ENCODE results near the gene MOB2.
"Not testable (repeated sequence)": the region's sequence is repeated elsewhere in the genome, so short reads cannot be mapped to it uniquely, and the experiment has no call there.

MOB2 gene

DNA sequence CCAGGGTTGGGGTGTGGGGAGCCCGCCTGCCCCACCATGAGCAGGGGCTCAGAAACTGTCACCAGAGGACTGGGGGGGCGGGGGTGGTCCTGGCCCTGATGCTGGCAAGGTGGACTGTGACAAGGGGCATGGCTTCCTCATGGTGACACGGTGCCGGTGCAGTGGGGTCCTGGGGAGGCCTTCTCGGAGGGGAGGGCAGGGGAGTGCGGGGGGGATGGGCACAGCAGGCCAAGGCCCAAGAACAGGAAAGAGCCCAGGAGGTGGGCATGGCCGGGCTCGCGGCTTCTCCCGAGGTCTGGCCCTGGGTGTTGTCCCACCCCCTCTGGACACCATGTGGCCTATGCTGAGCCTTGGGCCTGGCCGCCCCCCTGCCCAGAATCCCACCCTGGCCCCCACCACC is 47.2 kb downstream of the MOB2 start:
- DNase-seq, result no peak

GRCh38 chr11:1438967-1439330 is 47.6 kb downstream of the MOB2 start:
- no peak for DNase-seq

DNA sequence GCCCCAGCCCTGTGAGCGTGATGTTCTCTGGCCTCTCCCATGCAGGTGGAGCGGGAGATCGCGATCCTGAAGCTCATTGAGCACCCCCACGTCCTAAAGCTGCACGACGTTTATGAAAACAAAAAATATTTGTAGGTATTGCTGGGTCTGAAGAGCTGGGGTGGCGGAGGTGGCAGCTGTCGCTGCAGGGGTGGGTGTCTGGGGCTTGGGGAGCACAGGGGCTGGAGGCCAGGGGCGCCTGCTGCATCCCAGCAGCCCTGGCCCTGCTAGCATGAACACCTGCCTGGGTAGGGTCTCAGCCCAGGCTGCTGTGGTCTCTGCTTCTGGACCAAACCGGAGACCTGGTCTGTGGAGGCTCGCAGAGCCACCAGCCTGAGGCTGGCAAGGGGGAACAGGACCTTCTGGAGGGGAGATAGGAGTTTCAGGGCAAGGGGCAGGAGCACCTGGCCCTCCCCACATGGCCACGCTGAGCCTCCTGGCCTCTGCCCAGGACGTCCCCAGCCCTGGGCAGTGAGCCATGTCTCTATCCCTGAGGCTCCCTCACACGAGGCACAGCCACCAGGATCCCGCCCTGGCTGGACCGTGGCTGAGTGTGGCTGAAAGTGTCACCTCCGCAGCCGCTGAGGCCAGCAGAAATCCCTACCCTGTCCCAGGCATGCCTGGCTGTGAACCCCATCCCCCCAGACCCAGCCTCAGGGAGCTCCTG is 48.2 kb downstream of the MOB2 start:
- no peak for DNase-seq

GRCh38 chr11:1437500-1437899 is 49.1 kb downstream of the MOB2 start:
- DNase-seq, result no peak

GRCh38 chr11:1436468-1437039 is 50.0 kb downstream of the MOB2 start:
- DNase-seq, result no peak

GRCh38 chr11:1435820-1436467 is 50.6 kb downstream of the MOB2 start:
- no peak for DNase-seq

GRCh38 chr11:1435479-1435819 is 51.1 kb downstream of the MOB2 start:
- DNase-seq, result not testable (repeated sequence)

DNA sequence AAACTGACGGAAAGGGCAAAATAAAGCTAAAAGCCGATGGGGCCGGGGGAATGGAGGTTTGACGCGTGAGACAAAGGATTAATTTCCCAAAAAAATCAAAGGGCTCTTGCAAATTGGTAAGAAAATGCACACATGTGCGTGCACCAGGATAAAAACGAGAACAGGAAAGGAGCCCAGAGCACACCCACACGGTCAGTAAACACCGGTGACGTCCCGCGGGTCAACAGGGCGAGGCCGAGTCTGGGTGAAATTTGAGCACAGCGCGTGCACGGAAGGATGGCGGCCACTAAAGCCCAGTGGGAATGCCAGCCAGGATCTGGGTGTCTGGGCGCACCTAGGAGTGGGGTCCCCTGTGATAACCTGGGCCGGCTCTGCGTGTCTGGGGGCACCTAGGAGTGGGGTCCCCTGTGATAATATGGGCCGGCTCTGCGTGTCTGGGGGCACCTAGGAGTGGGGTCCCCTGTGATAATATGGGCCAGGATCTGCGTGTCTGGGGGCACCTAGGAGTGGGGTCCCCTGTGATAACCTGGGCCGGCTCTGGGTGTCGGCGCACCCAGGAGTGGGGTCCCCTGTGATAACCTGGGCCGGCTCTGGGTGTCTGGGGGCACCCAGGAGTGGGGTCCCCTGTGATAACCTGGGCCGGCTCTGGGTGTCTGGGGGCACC is 52.5 kb downstream of the MOB2 start:
- DNase-seq, result no peak

GRCh38 chr11:1433568-1433967 is 53.0 kb downstream of the MOB2 start:
- DNase-seq, result no peak

GRCh38 chr11:1428762-1429316 is 57.7 kb downstream of the MOB2 start:
- DNase-seq, result no peak

- no peak for DNase-seq
These were observed 61.1 kb downstream of the MOB2 start for GRCh38 chr11:1425439-1425838.

DNA sequence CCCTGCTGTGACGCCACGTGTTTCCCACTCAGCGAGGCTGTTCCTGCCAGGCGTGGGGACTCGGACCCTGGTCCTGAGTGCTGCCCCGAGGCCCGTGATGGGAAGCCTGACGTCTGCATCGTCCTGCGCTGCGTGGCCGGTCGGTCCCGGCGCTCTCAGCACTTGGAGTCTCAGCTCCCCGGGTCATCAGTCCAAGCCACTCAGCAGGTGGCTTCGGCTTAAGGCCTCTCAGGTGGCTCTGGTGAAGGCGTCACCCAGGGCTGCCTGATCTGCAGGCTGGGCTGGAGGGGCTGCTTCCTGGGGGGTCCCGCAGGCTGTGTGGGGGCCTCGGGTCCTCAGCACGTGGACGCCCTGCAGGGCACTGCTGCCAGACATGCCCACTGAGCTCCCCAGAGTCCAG is 61.6 kb downstream of the MOB2 start:
- no peak for DNase-seq

GRCh38 chr11:1423406-1423805 is 63.2 kb downstream of the MOB2 start:
- not testable (repeated sequence) for DNase-seq

DNA sequence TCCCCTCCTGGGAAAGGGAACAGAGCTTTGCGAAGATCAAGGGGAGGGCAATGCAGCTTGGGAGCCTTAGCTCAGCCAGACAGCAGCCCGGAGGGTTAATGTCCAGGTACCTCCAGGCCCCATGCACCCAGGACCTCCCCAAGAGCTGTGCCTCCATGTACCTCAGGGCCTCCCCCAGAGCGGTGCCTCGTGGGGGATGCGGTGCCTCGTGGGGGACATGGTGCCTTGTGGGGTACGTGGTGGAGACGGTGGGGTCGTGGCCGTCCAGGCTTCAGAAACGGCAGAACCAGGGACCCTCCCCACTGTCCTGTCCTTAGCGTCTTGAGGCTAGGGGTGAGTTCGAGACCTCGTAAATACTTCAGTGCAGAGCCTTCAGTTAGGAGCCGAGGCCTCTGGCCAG is 63.6 kb downstream of the MOB2 start:
- no peak for DNase-seq

- DNase-seq, result no peak
These were observed 64.1 kb downstream of the MOB2 start for GRCh38 chr11:1422481-1422880.

DNA sequence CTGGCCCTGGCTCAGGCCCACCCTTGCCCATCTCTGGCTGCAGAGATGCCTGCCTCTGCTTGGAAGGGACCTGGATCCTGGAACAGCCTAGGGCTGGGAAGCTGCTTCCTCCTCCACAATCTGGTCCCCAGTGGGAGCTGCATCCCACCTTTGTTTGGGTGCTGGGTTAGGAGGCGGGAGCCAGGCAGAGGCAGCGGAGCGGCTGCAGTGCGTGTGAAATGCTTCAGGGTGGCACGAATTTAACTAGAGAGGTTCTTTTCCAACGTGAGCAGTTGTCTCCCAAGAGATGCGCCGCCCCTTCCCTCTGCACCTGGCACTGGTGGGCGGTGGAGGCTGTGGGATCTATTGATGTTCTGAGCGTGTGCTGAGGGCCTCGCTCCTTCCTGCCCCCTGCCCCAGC is 65.3 kb downstream of the MOB2 start:
- DNase-seq, result no peak

GRCh38 chr11:1419811-1420210 is 66.8 kb downstream of the MOB2 start:
- DNase-seq, result no peak
